Activated B cell treated with CpG ODN at 0.5 μM for 24 hours (primary cell): ENCODE measurements around the gene H6PD. TPM values are rescaled to one million over a fixed set of nuclear protein-coding genes. Genes with fewer than 3 reads are reported as not detected.

Source experiments
- ATAC-seq: fragments of 200-7000 bp; cut with Tn5 transposase; one replicate; pipeline ENCODE4 v1.10.0; 2021; ENCODE audit warnings: low read depth, mild to moderate bottlenecking, moderate library complexity
- CTCF ChIA-PET: fragments of 350-600 bp; sonication (Branson Sonifier 250); formaldehyde crosslinking; loops from one replicate; lab custom pipeline; 2021; ENCODE audit warnings: antibody characterized with exemption; lab: Charles Lee
- POLR2A ChIA-PET: fragments of 350-600 bp; sonication (Branson Sonifier 250); formaldehyde crosslinking; loops from one replicate; lab custom pipeline; 2021; ENCODE audit warnings: antibody characterized with exemption; lab: Charles Lee
- DNase-seq: peaks from one replicate; pipeline ENCODE4 v3.0.0; 2022
- H3K27ac Mint-ChIP-seq: one replicate; pipeline ENCODE4 v1.8.0; 2020; ENCODE audit warnings: mixed read lengths
- H3K27me3 Mint-ChIP-seq: one replicate; pipeline ENCODE4 v1.8.0; 2021; ENCODE audit warnings: mixed read lengths
- H3K36me3 Mint-ChIP-seq: one replicate; pipeline ENCODE4 v1.8.0; 2021; ENCODE audit warnings: low read depth, mixed read lengths
- H3K4me1 Mint-ChIP-seq: one replicate; pipeline ENCODE4 v1.8.0; 2021; ENCODE audit warnings: mixed read lengths
- H3K4me3 Mint-ChIP-seq: one replicate; pipeline ENCODE4 v1.8.0; 2020; ENCODE audit warnings: mild to moderate bottlenecking, mixed read lengths
- H3K9me3 Mint-ChIP-seq: one replicate; pipeline ENCODE4 v1.8.0; 2020; ENCODE audit warnings: mixed read lengths
- CTCF ChIP-seq: fragments of 200-600 bp; IDR thresholded peaks from one replicate; pipeline ENCODE4 v1.8.0; 2022; ENCODE audit warnings: antibody characterized with exemption, mild to moderate bottlenecking
- intact Hi-C: fragments of 100-400 bp; cut with micrococcal nuclease; formaldehyde crosslinking; loops from one replicate; pipeline ENCODE4 v1.15.1; 2024
- total RNA-seq: library from RNA; stranded (reverse); gene quantifications from 2 replicates; pipeline ENCODE4 v1.2.3, GENCODE V29; 2022

H6PD gene
- total RNA-seq, 1 donor from 2014 or later = 21.9 TPM

- peaks cover 28% of the 10 kb centered on the region for H3K4me1 Mint-ChIP-seq
- no peak for TF ChIP-seq CTCF
- no peak overlapping the region for H3K4me3 Mint-ChIP-seq
- POLR2A ChIA-PET = no interaction called here
- H3K27me3 Mint-ChIP-seq = no peaks in the 10 kb centered on the region
- intact Hi-C loops = no loop called here
- H3K9me3 Mint-ChIP-seq = no peaks in the 10 kb centered on the region
- DNase-seq = no peak
- no peak for ATAC-seq
- no peaks in the 10 kb centered on the region for H3K36me3 Mint-ChIP-seq
- H3K27ac Mint-ChIP-seq = no peak overlapping the region
- CTCF ChIA-PET = interaction anchor here (0.6 kb wide), 1 partner anchor 268 kb away, joined by 3 read pairs; no protein-coding TSS in a partner anchor
These were observed 70.6 kb downstream of the H6PD start for GRCh38 chr1:9305216-9305615.

- ATAC-seq (no peak), DNase-seq (no peak)
- ChIA-PET POLR2A (no interaction called here), CTCF (interaction anchor here (0.6 kb wide), 1 partner anchor 268 kb away, joined by 3 read pairs; no protein-coding TSS in a partner anchor)
- peaks cover 28% of the 10 kb centered on the region for H3K4me1 Mint-ChIP-seq
- no peaks in the 10 kb centered on the region for H3K36me3 Mint-ChIP-seq
- H3K9me3 Mint-ChIP-seq = no peaks in the 10 kb centered on the region
- no peak for TF ChIP-seq CTCF
- H3K27ac Mint-ChIP-seq = no peak overlapping the region
- no peaks in the 10 kb centered on the region for H3K27me3 Mint-ChIP-seq
- intact Hi-C loops = no loop called here
- no peak overlapping the region for H3K4me3 Mint-ChIP-seq
These were observed 71.4 kb downstream of the H6PD start for GRCh38 chr1:9306006-9306405.

GRCh38 chr1:9307303-9307702 is 72.7 kb downstream of the H6PD start:
- ATAC-seq = no peak
- no peak overlapping the region for H3K27ac Mint-ChIP-seq
- H3K4me1 Mint-ChIP-seq = peaks cover 23% of the 10 kb centered on the region
- intact Hi-C loops = no loop called here
- H3K36me3 Mint-ChIP-seq = no peaks in the 10 kb centered on the region
- H3K4me3 Mint-ChIP-seq = no peak overlapping the region
- CTCF ChIA-PET = no interaction called here
- no peaks in the 10 kb centered on the region for H3K9me3 Mint-ChIP-seq
- H3K27me3 Mint-ChIP-seq = no peaks in the 10 kb centered on the region
- DNase-seq = no peak
- POLR2A ChIA-PET = no interaction called here
- no peak for TF ChIP-seq CTCF

GRCh38 chr1:9308236-9308785 is 73.7 kb downstream of the H6PD start:
- H3K9me3 Mint-ChIP-seq = no peaks in the 10 kb centered on the region
- DNase-seq (no peak), ATAC-seq (no peak)
- TF ChIP-seq CTCF = no peak
- CTCF ChIA-PET = no interaction called here
- POLR2A ChIA-PET = no interaction called here
- H3K36me3 Mint-ChIP-seq = no peaks in the 10 kb centered on the region
- H3K4me1 Mint-ChIP-seq = peaks cover 14% of the 10 kb centered on the region
- no peak overlapping the region for H3K4me3 Mint-ChIP-seq
- intact Hi-C loops = no loop called here
- H3K27ac Mint-ChIP-seq = no peak overlapping the region
- no peaks in the 10 kb centered on the region for H3K27me3 Mint-ChIP-seq

GRCh38 chr1:9309080-9309479 is 74.5 kb downstream of the H6PD start:
- Mint-ChIP-seq H3K4me3 (no peak overlapping the region), H3K27me3 (no peaks in the 10 kb centered on the region), H3K9me3 (no peaks in the 10 kb centered on the region), H3K4me1 (peaks cover 10% of the 10 kb centered on the region), H3K27ac (no peak overlapping the region), H3K36me3 (no peaks in the 10 kb centered on the region)
- POLR2A ChIA-PET = no interaction called here
- ATAC-seq = no peak
- TF ChIP-seq CTCF = no peak
- DNase-seq = no peak
- intact Hi-C loops = no loop called here
- CTCF ChIA-PET = no interaction called here
